SK-N-SH treated with all-trans-retinoic acid at 6 μM for 48 hours (cell line): ENCODE results near the gene NFIX.

Experiments used
- ATAC-seq: fragments of 200-7000 bp; cut with Tn5 transposase; 3 replicates; pipeline ENCODE4 v1.9.1; 2020; ENCODE audit warnings: mild to moderate bottlenecking, moderate library complexity
- ARNTL ChIP-seq: fragments of 450-650 bp; formaldehyde crosslinking; IDR thresholded peaks from 2 replicates; pipeline ENCODE4 v1.5.0; 2020; ENCODE audit warnings: low read depth, mild to moderate bottlenecking, moderate library complexity, borderline replicate concordance
- BACH2 ChIP-seq: fragments of 250-450 bp; sonication (Bioruptor Pico); IDR thresholded peaks from 2 replicates; pipeline ENCODE4 v1.9.0; 2021; ENCODE audit warnings: mild to moderate bottlenecking, borderline replicate concordance
- CSDC2 ChIP-seq: fragments of 250-450 bp; sonication (Bioruptor Pico); IDR thresholded peaks from 2 replicates; pipeline ENCODE4 v1.5.0; 2020; ENCODE audit warnings: mild to moderate bottlenecking, moderate library complexity
- ESRRG ChIP-seq: fragments of 250-450 bp; sonication (Bioruptor Pico); IDR thresholded peaks from 2 replicates; pipeline ENCODE4 v1.6.1; 2021; ENCODE audit warnings: mild to moderate bottlenecking
- GLIS3 ChIP-seq: fragments of 250-450 bp; sonication (Bioruptor Pico); IDR thresholded peaks from 2 replicates; pipeline ENCODE4 v1.5.0; 2020; ENCODE audit warnings: mild to moderate bottlenecking, moderate library complexity
- ISL1 ChIP-seq: fragments of 250-450 bp; sonication (Bioruptor Pico); IDR thresholded peaks from 2 replicates; pipeline ENCODE4 v2.1.2; 2022; ENCODE audit warnings: mild to moderate bottlenecking, moderate library complexity
- OSR1 ChIP-seq: fragments of 250-450 bp; sonication (Bioruptor Pico); IDR thresholded peaks from 2 replicates; pipeline ENCODE4 v1.8.0; 2022; ENCODE audit warnings: moderate library complexity, mild to moderate bottlenecking, inconsistent platforms
- PPARA ChIP-seq: fragments of 250-450 bp; sonication (Bioruptor Pico); IDR thresholded peaks from 2 replicates; pipeline ENCODE4 v1.5.0; 2020; ENCODE audit warnings: mild to moderate bottlenecking, borderline replicate concordance
- RARB ChIP-seq: fragments of 250-450 bp; sonication (Bioruptor Pico); IDR thresholded peaks from 2 replicates; pipeline ENCODE4 v1.8.0; 2021; ENCODE audit warnings: mild to moderate bottlenecking, moderate library complexity
- SNAI2 ChIP-seq: fragments of 250-450 bp; sonication (Bioruptor Pico); IDR thresholded peaks from 2 replicates; pipeline ENCODE4 v1.5.0; 2020; ENCODE audit warnings: mild to moderate bottlenecking, moderate library complexity
- TCF4 ChIP-seq: fragments of 250-450 bp; sonication (Bioruptor Pico); IDR thresholded peaks from 2 replicates; pipeline ENCODE4 v1.8.0; 2021; ENCODE audit warnings: mild to moderate bottlenecking, moderate library complexity, borderline replicate concordance
- TOX ChIP-seq: fragments of 250-450 bp; sonication (Bioruptor Pico); IDR thresholded peaks from 2 replicates; pipeline ENCODE4 v1.8.0; 2021; ENCODE audit warnings: mild to moderate bottlenecking, moderate library complexity, borderline replicate concordance
- ZC3H10 ChIP-seq: fragments of 250-450 bp; sonication (Bioruptor Pico); IDR thresholded peaks from 2 replicates; pipeline ENCODE4 v1.5.1; 2021; ENCODE audit warnings: mild to moderate bottlenecking, moderate library complexity
- ZFP3 ChIP-seq: fragments of 250-450 bp; sonication (Bioruptor Pico); IDR thresholded peaks from 2 replicates; pipeline ENCODE4 v1.5.0; 2020; ENCODE audit warnings: mild to moderate bottlenecking, moderate library complexity
- ZFP30 ChIP-seq: fragments of 450-650 bp; formaldehyde crosslinking; IDR thresholded peaks from 2 replicates; pipeline ENCODE4 v1.5.0; 2022; ENCODE audit warnings: mild to moderate bottlenecking, moderate library complexity
- ZNF565 ChIP-seq: fragments of 450-650 bp; formaldehyde crosslinking; conservative IDR thresholded peaks from 2 replicates; pipeline ENCODE4 v1.5.0; 2020; ENCODE audit warnings: low read depth, mild to moderate bottlenecking, moderate library complexity
- ZNF70 ChIP-seq: fragments of 450-650 bp; formaldehyde crosslinking; IDR thresholded peaks from 2 replicates; pipeline ENCODE4 v1.5.0; 2020; ENCODE audit warnings: mild to moderate bottlenecking, moderate library complexity
- ZNF8 ChIP-seq: fragments of 450-650 bp; formaldehyde crosslinking; IDR thresholded peaks from 2 replicates; pipeline ENCODE4 v1.5.0; 2020; ENCODE audit warnings: mild to moderate bottlenecking, moderate library complexity
- TF ChIP-seq, protein P1 (sequence below): fragments of 250-450 bp; sonication (Bioruptor Pico); IDR thresholded peaks from 2 replicates; pipeline ENCODE4 v1.8.0; 2021; ENCODE audit warnings: low read depth, mild to moderate bottlenecking, moderate library complexity, borderline replicate concordance
- TF ChIP-seq, protein P2 (sequence below): fragments of 250-450 bp; sonication (Bioruptor Pico); IDR thresholded peaks from 2 replicates; pipeline ENCODE4 v1.8.0; 2020; ENCODE audit warnings: mild to moderate bottlenecking, moderate library complexity, borderline replicate concordance
- TF ChIP-seq, protein P3 (sequence below): fragments of 250-450 bp; sonication (Bioruptor Pico); IDR thresholded peaks from 2 replicates; pipeline ENCODE4 v1.5.0; 2020; ENCODE audit warnings: mild to moderate bottlenecking, moderate library complexity
- TF ChIP-seq, protein P4 (sequence below): fragments of 250-450 bp; sonication (Bioruptor Pico); IDR thresholded peaks from 2 replicates; pipeline ENCODE4 v1.5.1; 2020; ENCODE audit warnings: low read depth, mild to moderate bottlenecking, moderate library complexity
- TF ChIP-seq, protein P5 (sequence below): fragments of 250-450 bp; sonication (Bioruptor Pico); IDR thresholded peaks from 2 replicates; pipeline ENCODE4 v1.5.1; 2021; ENCODE audit warnings: mild to moderate bottlenecking, moderate library complexity

The NFIX gene

DNA sequence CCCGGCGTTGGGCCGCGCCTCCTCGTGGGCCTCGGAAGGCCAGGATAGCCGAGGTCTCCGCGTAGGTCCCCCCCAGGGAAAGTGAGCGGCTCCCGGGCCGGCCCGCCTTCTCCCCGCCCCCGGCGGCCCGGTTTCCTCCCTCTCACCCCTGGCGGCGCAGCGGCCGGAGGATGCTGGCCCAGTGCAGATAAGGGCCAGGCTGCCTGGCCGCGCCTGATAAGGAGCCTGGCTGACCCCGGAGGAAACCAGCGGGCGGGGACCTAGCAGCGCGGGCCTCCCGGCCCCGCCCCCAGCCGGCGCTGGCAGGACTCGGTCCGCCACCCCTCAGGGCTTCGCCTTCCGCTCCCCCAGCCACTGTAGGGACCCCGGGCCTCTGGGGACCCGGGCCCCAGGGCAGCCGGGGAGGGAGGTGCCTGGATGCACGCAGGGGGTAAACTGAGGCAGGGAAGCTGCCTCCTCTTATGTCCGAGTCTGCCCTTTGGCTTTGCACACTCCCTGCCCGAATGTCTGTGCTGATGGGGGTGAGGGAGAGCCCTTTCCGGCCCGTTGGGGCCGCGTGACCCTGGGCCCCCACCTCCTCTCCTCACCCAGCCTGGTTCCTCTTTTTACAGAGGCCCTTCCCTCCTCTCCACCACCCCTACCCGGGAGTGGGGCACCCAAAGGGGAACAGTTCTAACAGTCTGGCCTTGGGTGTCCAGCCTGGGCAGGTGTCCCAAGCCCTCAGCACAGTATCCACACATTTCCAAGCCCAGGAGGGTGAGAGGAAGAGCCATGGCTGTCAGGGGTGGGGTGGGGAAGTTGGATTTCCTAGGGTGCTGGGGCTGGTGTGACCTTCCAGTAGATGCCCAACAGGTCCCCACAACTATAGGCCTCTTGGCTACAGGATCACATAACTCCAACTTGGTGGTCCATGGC lies 107.6 kb downstream of the NFIX start, which contains the start of gene LYL1:
TSS of gene LYL1 (minus strand) at position 193 of the 915 bp plus-strand sequence. CDS start 1,687 bp downstream, outside the sequence.
- TF ChIP-seq GLIS3 (CRISPR knock-in tag) (no peak), ZC3H10 (CRISPR knock-in tag) (no peak), ZFP30 (no peak), PPARA (no peak), RARB (CRISPR knock-in tag) (no peak), ESRRG (no peak), TOX (CRISPR knock-in tag) (no peak), ZNF565 (CRISPR knock-in tag) (no peak), ZNF70 (CRISPR knock-in tag) (no peak), ISL1 (no peak), CSDC2 (CRISPR knock-in tag) (no peak), OSR1 (CRISPR knock-in tag) (no peak), BACH2 (CRISPR knock-in tag) (no peak), ZFP3 (CRISPR knock-in tag) (no peak), ZNF8 (CRISPR knock-in tag) (no peak)
- TF ChIP-seq, protein P1, sequence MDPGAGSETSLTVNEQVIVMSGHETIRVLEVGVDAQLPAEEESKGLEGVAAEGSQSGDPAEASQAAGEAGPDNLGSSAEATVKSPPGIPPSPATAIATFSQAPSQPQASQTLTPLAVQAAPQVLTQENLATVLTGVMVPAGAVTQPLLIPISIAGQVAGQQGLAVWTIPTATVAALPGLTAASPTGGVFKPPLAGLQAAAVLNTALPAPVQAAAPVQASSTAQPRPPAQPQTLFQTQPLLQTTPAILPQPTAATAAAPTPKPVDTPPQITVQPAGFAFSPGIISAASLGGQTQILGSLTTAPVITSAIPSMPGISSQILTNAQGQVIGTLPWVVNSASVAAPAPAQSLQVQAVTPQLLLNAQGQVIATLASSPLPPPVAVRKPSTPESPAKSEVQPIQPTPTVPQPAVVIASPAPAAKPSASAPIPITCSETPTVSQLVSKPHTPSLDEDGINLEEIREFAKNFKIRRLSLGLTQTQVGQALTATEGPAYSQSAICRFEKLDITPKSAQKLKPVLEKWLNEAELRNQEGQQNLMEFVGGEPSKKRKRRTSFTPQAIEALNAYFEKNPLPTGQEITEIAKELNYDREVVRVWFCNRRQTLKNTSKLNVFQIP (CRISPR knock-in tag) = no peak
- TF ChIP-seq, protein P2, sequence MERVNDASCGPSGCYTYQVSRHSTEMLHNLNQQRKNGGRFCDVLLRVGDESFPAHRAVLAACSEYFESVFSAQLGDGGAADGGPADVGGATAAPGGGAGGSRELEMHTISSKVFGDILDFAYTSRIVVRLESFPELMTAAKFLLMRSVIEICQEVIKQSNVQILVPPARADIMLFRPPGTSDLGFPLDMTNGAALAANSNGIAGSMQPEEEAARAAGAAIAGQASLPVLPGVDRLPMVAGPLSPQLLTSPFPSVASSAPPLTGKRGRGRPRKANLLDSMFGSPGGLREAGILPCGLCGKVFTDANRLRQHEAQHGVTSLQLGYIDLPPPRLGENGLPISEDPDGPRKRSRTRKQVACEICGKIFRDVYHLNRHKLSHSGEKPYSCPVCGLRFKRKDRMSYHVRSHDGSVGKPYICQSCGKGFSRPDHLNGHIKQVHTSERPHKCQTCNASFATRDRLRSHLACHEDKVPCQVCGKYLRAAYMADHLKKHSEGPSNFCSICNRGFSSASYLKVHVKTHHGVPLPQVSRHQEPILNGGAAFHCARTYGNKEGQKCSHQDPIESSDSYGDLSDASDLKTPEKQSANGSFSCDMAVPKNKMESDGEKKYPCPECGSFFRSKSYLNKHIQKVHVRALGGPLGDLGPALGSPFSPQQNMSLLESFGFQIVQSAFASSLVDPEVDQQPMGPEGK (CRISPR knock-in tag) = no peak; the same call in 1 of the 2 replicates
- TF ChIP-seq, protein P3, sequence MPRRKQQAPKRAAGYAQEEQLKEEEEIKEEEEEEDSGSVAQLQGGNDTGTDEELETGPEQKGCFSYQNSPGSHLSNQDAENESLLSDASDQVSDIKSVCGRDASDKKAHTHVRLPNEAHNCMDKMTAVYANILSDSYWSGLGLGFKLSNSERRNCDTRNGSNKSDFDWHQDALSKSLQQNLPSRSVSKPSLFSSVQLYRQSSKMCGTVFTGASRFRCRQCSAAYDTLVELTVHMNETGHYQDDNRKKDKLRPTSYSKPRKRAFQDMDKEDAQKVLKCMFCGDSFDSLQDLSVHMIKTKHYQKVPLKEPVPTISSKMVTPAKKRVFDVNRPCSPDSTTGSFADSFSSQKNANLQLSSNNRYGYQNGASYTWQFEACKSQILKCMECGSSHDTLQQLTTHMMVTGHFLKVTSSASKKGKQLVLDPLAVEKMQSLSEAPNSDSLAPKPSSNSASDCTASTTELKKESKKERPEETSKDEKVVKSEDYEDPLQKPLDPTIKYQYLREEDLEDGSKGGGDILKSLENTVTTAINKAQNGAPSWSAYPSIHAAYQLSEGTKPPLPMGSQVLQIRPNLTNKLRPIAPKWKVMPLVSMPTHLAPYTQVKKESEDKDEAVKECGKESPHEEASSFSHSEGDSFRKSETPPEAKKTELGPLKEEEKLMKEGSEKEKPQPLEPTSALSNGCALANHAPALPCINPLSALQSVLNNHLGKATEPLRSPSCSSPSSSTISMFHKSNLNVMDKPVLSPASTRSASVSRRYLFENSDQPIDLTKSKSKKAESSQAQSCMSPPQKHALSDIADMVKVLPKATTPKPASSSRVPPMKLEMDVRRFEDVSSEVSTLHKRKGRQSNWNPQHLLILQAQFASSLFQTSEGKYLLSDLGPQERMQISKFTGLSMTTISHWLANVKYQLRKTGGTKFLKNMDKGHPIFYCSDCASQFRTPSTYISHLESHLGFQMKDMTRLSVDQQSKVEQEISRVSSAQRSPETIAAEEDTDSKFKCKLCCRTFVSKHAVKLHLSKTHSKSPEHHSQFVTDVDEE (CRISPR knock-in tag) = no peak; the same call in 1 of the 2 replicates
- TF ChIP-seq, protein P4, sequence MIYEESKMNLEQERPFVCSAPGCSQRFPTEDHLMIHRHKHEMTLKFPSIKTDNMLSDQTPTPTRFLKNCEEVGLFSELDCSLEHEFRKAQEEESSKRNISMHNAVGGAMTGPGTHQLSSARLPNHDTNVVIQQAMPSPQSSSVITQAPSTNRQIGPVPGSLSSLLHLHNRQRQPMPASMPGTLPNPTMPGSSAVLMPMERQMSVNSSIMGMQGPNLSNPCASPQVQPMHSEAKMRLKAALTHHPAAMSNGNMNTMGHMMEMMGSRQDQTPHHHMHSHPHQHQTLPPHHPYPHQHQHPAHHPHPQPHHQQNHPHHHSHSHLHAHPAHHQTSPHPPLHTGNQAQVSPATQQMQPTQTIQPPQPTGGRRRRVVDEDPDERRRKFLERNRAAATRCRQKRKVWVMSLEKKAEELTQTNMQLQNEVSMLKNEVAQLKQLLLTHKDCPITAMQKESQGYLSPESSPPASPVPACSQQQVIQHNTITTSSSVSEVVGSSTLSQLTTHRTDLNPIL (CRISPR knock-in tag) = no peak
- TF ChIP-seq, protein P5, sequence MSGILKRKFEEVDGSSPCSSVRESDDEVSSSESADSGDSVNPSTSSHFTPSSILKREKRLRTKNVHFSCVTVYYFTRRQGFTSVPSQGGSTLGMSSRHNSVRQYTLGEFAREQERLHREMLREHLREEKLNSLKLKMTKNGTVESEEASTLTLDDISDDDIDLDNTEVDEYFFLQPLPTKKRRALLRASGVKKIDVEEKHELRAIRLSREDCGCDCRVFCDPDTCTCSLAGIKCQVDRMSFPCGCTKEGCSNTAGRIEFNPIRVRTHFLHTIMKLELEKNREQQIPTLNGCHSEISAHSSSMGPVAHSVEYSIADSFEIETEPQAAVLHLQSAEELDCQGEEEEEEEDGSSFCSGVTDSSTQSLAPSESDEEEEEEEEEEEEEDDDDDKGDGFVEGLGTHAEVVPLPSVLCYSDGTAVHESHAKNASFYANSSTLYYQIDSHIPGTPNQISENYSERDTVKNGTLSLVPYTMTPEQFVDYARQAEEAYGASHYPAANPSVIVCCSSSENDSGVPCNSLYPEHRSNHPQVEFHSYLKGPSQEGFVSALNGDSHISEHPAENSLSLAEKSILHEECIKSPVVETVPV (CRISPR knock-in tag) = no peak
- TF ChIP-seq, all 23 proteins: peak for 0
- peak; percentile 77 for ATAC-seq

DNA sequence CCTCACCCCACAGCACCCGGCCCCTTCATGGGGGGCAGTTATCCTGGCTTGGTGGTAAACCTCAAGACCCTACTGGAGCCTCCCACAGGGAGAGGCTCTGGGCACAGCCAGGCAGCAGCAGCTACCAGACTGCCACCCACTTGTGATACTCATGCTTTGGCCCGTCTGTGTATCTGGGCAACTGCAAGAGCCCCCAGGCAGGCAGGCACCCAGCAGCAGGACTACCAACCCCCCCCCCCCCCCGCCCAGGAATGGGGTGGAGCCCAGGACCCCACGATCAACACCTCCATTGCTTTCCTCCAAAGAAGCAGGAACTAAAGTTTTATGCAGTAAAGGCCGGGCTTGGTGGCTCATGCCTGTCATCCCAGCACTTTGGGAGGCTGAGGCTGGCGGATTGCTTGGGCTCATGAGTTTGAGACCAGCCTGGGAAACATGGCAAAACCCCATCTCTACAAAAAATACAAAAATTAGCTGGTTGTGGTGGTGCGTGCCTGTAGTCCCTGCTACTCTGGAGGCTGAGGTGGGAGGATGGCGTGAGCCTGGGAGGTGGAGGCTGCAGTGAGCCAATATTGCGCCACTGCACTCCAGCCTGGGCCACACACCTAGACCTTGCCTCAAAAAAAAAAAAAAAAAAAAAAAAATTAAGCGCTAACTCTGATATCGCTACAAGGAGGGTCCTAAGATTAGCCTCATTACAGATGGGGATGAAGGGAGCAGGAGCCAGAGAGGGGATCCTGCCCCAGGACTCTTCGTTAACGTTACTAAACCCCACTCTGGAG lies 108.5 kb downstream of the NFIX start:
- no peak for ATAC-seq
- TF ChIP-seq ZNF565 (CRISPR knock-in tag) = no peak
- no peak for TF ChIP-seq ESRRG
- no peak for TF ChIP-seq ZC3H10 (CRISPR knock-in tag)
- no peak for TF ChIP-seq SNAI2
- no peak for TF ChIP-seq ZFP30
- no peak for TF ChIP-seq GLIS3 (CRISPR knock-in tag)
- no peak for TF ChIP-seq CSDC2 (CRISPR knock-in tag)
- TF ChIP-seq, protein P4 (CRISPR knock-in tag) = no peak
- no peak for TF ChIP-seq ZFP3 (CRISPR knock-in tag)
- no peak for TF ChIP-seq ISL1
- TF ChIP-seq TOX (CRISPR knock-in tag) = no peak
- TF ChIP-seq OSR1 (CRISPR knock-in tag) = no peak
- TF ChIP-seq RARB (CRISPR knock-in tag) = no peak
- no peak for TF ChIP-seq ARNTL (CRISPR knock-in tag)
- TF ChIP-seq BACH2 (CRISPR knock-in tag) = no peak
- no peak for TF ChIP-seq TCF4 (CRISPR knock-in tag)
- TF ChIP-seq, protein P3 (CRISPR knock-in tag) = no peak
